ENCODE results near the gene TMC2. TPM values are rescaled to one million over a fixed set of nuclear protein-coding genes. Genes with fewer than 3 reads are reported as not detected.
"Not testable (repeated sequence)": the region's sequence is repeated elsewhere in the genome, so short reads cannot be mapped to it uniquely, and the experiment has no call there.

Gene TMC2
- total RNA-seq, 1 donor from 2014 or later: not detected

- DNase-seq (ENCODE audit: low spot score): no peak
Observed at GRCh38 chr20:2663364-2663886, 127.1 kb downstream of the TMC2 start.

- peak; percentile 94 for DNase-seq (ENCODE audit: low spot score)
Observed at GRCh38 chr20:2663887-2664719, 127.7 kb downstream of the TMC2 start, which contains the start of gene IDH3B. Gene IDH3B, minus strand, starts transcription at chr20:2664216. Its CDS starts 28 bp downstream, at chr20:2664188.

- DNase-seq (ENCODE audit: low spot score): no peak
Observed at GRCh38 chr20:2671977-2672376, 135.6 kb downstream of the TMC2 start.

- DNase-seq (ENCODE audit: low spot score): no peak
Observed at GRCh38 chr20:2672446-2672845, 136.1 kb downstream of the TMC2 start.

- DNase-seq (ENCODE audit: low spot score): no peak
Observed at GRCh38 chr20:2673453-2673852, 137.1 kb downstream of the TMC2 start.

- no peak for DNase-seq (ENCODE audit: low spot score)
Observed at GRCh38 chr20:2680046-2680445, 143.7 kb downstream of the TMC2 start.

GRCh38 chr20:2682040-2682439 lies 145.7 kb downstream of the TMC2 start:
- not testable (repeated sequence) for DNase-seq (ENCODE audit: low spot score)

GRCh38 chr20:2684817-2685216 lies 148.4 kb downstream of the TMC2 start:
- DNase-seq (ENCODE audit: low spot score): not testable (repeated sequence)

GRCh38 chr20:2687514-2687913 lies 151.1 kb downstream of the TMC2 start:
- DNase-seq (ENCODE audit: low spot score): no peak

- no peak for DNase-seq (ENCODE audit: low spot score)
Observed at GRCh38 chr20:2688041-2688591, 151.7 kb downstream of the TMC2 start.

- DNase-seq (ENCODE audit: low spot score): no peak
Observed at GRCh38 chr20:2690213-2690612, 153.8 kb downstream of the TMC2 start.

GRCh38 chr20:2690718-2691117 lies 154.3 kb downstream of the TMC2 start:
- no peak for DNase-seq (ENCODE audit: low spot score)

GRCh38 chr20:2691127-2691526 lies 154.8 kb downstream of the TMC2 start:
- DNase-seq (ENCODE audit: low spot score): no peak

Other genes with a start within 250 kb of the TMC2 start
- not detected for gene TGM3, start 240.6 kb upstream of the TMC2 start, total RNA-seq
- not detected for gene TGM6, start 155.7 kb upstream of the TMC2 start, total RNA-seq
- 130 TPM for gene SNRPB, start 65.8 kb upstream of the TMC2 start, total RNA-seq
- 13.1 TPM for gene ZNF343, start 27.7 kb upstream of the TMC2 start, total RNA-seq
- gene NOP56, start 116.1 kb downstream of the TMC2 start, total RNA-seq: 179 TPM
- gene IDH3B, start 127.6 kb downstream of the TMC2 start, total RNA-seq: 79.8 TPM
- 30.3 TPM for gene EBF4, start 156.2 kb downstream of the TMC2 start, total RNA-seq